ENCODE data around the gene PKN2. TPM values are rescaled to one million over a fixed set of nuclear protein-coding genes. Genes with fewer than 3 reads are reported as not detected.

The PKN2 gene
- total and polyA plus RNA-seq, 9 of the 15 experiments (the other 6 are each of a cell fraction or from before 2014, with no cell fraction given), result 4.5 to 25.3 (median 19.2) TPM

GRCh38 chr1:88744142-88744541 lies 60.1 kb downstream of the PKN2 start:
- CTCF ChIA-PET (ENCODE audit: low intra/inter-chr PET ratio), result no interaction called here
- no peak overlapping the region for H2AFZ ChIP-seq (ENCODE audit: low read depth, low read length)
- WGBS (ENCODE audit: insufficient coverage, low coverage, missing lambda C conversion rate), result 100% methylated on average over 1 of the region's 3 CpGs
- FAIRE-seq (no peak), DNase-seq (ENCODE audit: extremely low read depth in 1 of 4, low spot score in 3 of 4) (no peak), ATAC-seq (no peak)
- H3K4me1 ChIP-seq (replicated peaks in 1 of 2; ENCODE audit: control insufficient read depth in 2 of 2, insufficient read depth in 2 of 2, low read length in 2 of 2), result no peaks in the 10 kb centered on the region; a peak in 1 of 5 replicates
- in situ Hi-C loops (cut with MboI) (no loop called here), intact Hi-C loops (cut with micrococcal nuclease) (no loop called here)
- no peaks in the 10 kb centered on the region for H3K27me3 ChIP-seq (ENCODE audit: control insufficient read depth in 2 of 2, insufficient read depth in 2 of 2, low read length in 2 of 2)
- H4K20me1 ChIP-seq (replicated peaks; ENCODE audit: control insufficient read depth, insufficient read depth, low read length), result no peaks in the 10 kb centered on the region
- H3K9ac ChIP-seq (ENCODE audit: insufficient read depth in 1 of 2, low read depth in 2 of 2, low read length in 2 of 2), result no peak overlapping the region
- H3K36me3 ChIP-seq (ENCODE audit: control insufficient read depth, insufficient read depth, low read length), result peaks cover 37% of the 10 kb centered on the region; the same call in 2 of the 3 replicates
- POLR2A ChIA-PET, result no interaction called here
- BruUV-seq (replicated peaks), result no TSS peak
- no peaks in the 10 kb centered on the region for H3K9me1 ChIP-seq (ENCODE audit: control insufficient read depth, insufficient read depth, low read length)
- no peak overlapping the region for H3K4me3 ChIP-seq
- no peak overlapping the region for H3K27ac ChIP-seq (ENCODE audit: extremely low read depth, low read depth, low read length)
- peaks cover 18% of the 10 kb centered on the region; the same call in 1 of the 3 replicates for H3K79me2 ChIP-seq (ENCODE audit: control insufficient read depth, insufficient read depth, low read length)
- no peaks in the 10 kb centered on the region for H3K9me3 ChIP-seq (replicated peaks; ENCODE audit: control insufficient read depth, insufficient read depth, low read depth, low read length)
- H3K4me2 ChIP-seq (ENCODE audit: insufficient read depth, low read length), result no peak overlapping the region
- no peak for TF ChIP-seq PHF8 (IDR thresholded peaks at IDR 0.05; ENCODE audit: borderline replicate concordance, low read length)
- no peak for TF ChIP-seq POLR3A (IDR thresholded peaks at IDR 0.05; ENCODE audit: borderline replicate concordance, extremely low read depth, insufficient read depth, insufficient read length)
- no peak for TF ChIP-seq TAF1 (IDR thresholded peaks at IDR 0.05; ENCODE audit: control insufficient read depth, extremely low read depth, insufficient read depth, low read length, severe bottlenecking)
- no peak for TF ChIP-seq YY1 (IDR thresholded peaks at IDR 0.05; ENCODE audit: borderline replicate concordance in 1 of 3, control insufficient read depth in 1 of 3, extremely low read depth in 1 of 3, insufficient read depth in 3 of 3, insufficient read length in 1 of 3, insufficient replicate concordance in 2 of 3, low read depth in 1 of 3, low read length in 2 of 3)
- TF ChIP-seq ARNT (IDR thresholded peaks at IDR 0.05), result no peak
- no peak for TF ChIP-seq RERE (CRISPR knock-in tag; IDR thresholded peaks at IDR 0.05; ENCODE audit: borderline replicate concordance)
- TF ChIP-seq ETS1 (conservative IDR thresholded peaks at IDR 0.05; ENCODE audit: control insufficient read depth, low read depth, low read length), result no peak
- no peak for TF ChIP-seq CUX1 (CRISPR knock-in tag; IDR thresholded peaks at IDR 0.05)
- TF ChIP-seq RHOXF2B (CRISPR knock-in tag; conservative IDR thresholded peaks at IDR 0.05), result no peak

Measured in K562 (cell line).